ENCODE data around the gene TGM5.

Gene TGM5, protein sequence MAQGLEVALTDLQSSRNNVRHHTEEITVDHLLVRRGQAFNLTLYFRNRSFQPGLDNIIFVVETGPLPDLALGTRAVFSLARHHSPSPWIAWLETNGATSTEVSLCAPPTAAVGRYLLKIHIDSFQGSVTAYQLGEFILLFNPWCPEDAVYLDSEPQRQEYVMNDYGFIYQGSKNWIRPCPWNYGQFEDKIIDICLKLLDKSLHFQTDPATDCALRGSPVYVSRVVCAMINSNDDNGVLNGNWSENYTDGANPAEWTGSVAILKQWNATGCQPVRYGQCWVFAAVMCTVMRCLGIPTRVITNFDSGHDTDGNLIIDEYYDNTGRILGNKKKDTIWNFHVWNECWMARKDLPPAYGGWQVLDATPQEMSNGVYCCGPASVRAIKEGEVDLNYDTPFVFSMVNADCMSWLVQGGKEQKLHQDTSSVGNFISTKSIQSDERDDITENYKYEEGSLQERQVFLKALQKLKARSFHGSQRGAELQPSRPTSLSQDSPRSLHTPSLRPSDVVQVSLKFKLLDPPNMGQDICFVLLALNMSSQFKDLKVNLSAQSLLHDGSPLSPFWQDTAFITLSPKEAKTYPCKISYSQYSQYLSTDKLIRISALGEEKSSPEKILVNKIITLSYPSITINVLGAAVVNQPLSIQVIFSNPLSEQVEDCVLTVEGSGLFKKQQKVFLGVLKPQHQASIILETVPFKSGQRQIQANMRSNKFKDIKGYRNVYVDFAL

GRCh38 chr15:43266834-43267233, at the start of gene TGM5:
Gene TGM5 (minus strand): TSS chr15:43266928. CDS start chr15:43266849, 79 bp downstream.
- no peak for DNase-seq
- intact Hi-C loops (cut with DNase I; ENCODE audit: low total_unique reads): no loop called here
- H3K4me1 ChIP-seq: no peaks in the 10 kb centered on the region
- H3K27me3 ChIP-seq: peaks cover 0 to 19% of the 10 kb centered on the region in 2 donors
- peaks cover 0 to 4% (median 0%) of the 10 kb centered on the region in 3 donors for H3K9me3 ChIP-seq
- H3K27ac ChIP-seq: no peak within 1 kb of the TSS
- H3K4me3 ChIP-seq: no peak within 1 kb of the TSS
- TF ChIP-seq, protein P1, sequence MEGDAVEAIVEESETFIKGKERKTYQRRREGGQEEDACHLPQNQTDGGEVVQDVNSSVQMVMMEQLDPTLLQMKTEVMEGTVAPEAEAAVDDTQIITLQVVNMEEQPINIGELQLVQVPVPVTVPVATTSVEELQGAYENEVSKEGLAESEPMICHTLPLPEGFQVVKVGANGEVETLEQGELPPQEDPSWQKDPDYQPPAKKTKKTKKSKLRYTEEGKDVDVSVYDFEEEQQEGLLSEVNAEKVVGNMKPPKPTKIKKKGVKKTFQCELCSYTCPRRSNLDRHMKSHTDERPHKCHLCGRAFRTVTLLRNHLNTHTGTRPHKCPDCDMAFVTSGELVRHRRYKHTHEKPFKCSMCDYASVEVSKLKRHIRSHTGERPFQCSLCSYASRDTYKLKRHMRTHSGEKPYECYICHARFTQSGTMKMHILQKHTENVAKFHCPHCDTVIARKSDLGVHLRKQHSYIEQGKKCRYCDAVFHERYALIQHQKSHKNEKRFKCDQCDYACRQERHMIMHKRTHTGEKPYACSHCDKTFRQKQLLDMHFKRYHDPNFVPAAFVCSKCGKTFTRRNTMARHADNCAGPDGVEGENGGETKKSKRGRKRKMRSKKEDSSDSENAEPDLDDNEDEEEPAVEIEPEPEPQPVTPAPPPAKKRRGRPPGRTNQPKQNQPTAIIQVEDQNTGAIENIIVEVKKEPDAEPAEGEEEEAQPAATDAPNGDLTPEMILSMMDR (IDR thresholded peaks at IDR 0.05): no peak
- H3K36me3 ChIP-seq: no peaks in the 10 kb centered on the region

GRCh38 chr15:43314171-43314570, 47.4 kb upstream of the TGM5 start:
- TF ChIP-seq, protein P1 (IDR thresholded peaks at IDR 0.05): no peak

GRCh38 chr15:43312378-43312777, 45.6 kb upstream of the TGM5 start:
- H3K9me3 ChIP-seq: no peaks in the 10 kb centered on the region
- H3K27me3 ChIP-seq: peaks cover 0 to 48% of the 10 kb centered on the region in 2 donors
- H3K36me3 ChIP-seq: no peaks in the 10 kb centered on the region
- no peak overlapping the region for H3K4me3 ChIP-seq
- no peak overlapping the region for H3K27ac ChIP-seq
- TF ChIP-seq, protein P1 (IDR thresholded peaks at IDR 0.05): no peak
- no peak for DNase-seq
- H3K4me1 ChIP-seq: no peaks in the 10 kb centered on the region
- intact Hi-C loops (cut with DNase I; ENCODE audit: low total_unique reads): no loop called here

More at GRCh38 chr15:43314171-43314570, 47.4 kb upstream of the TGM5 start:
- Histone ChIP-seq H3K4me1 (no peaks in the 10 kb centered on the region), H3K36me3 (no peaks in the 10 kb centered on the region), H3K9me3 (no peaks in the 10 kb centered on the region), H3K4me3 (no peak overlapping the region), H3K27me3 (peaks cover 0 to 35% of the 10 kb centered on the region in 2 donors), H3K27ac (no peak overlapping the region)
- intact Hi-C loops (cut with DNase I; ENCODE audit: low total_unique reads): no loop called here
- DNase-seq: no peak

GRCh38 chr15:43302205-43302817, 35.6 kb upstream of the TGM5 start, which contains the start of gene TGM7:
Gene TGM7 (minus strand): TSS chr15:43302255.
- Histone ChIP-seq H3K27me3 (peaks cover 0 to 28% of the 10 kb centered on the region in 2 donors), H3K27ac (no peak within 1 kb of the TSS), H3K36me3 (no peaks in the 10 kb centered on the region), H3K4me3 (no peak within 1 kb of the TSS), H3K4me1 (no peaks in the 10 kb centered on the region), H3K9me3 (no peaks in the 10 kb centered on the region)
- no peak for DNase-seq
- intact Hi-C loops (cut with DNase I; ENCODE audit: low total_unique reads): no loop called here
- TF ChIP-seq, protein P1 (IDR thresholded peaks at IDR 0.05): no peak

GRCh38 chr15:43299884-43300283, 33.2 kb upstream of the TGM5 start:
- intact Hi-C loops (cut with DNase I; ENCODE audit: low total_unique reads): no loop called here

More at GRCh38 chr15:43299884-43300283, 33.2 kb upstream of the TGM5 start:
- Histone ChIP-seq H3K36me3 (no peaks in the 10 kb centered on the region), H3K27ac (no peak overlapping the region), H3K4me3 (no peak overlapping the region), H3K9me3 (no peaks in the 10 kb centered on the region), H3K4me1 (no peaks in the 10 kb centered on the region), H3K27me3 (peaks cover 0 to 26% of the 10 kb centered on the region in 2 donors)
- DNase-seq: no peak
- TF ChIP-seq, protein P1 (IDR thresholded peaks at IDR 0.05): no peak
